ENCODE results near the gene EEIG1. TPM values are rescaled to one million over a fixed set of nuclear protein-coding genes. Genes with fewer than 3 reads are reported as not detected.

The EEIG1 gene
- total and polyA plus RNA-seq, 9 of the 15 experiments (the other 6 are each of a cell fraction or from before 2014, with no cell fraction given), result 0.17 to 16.7 (median 3.6) TPM

DNA sequence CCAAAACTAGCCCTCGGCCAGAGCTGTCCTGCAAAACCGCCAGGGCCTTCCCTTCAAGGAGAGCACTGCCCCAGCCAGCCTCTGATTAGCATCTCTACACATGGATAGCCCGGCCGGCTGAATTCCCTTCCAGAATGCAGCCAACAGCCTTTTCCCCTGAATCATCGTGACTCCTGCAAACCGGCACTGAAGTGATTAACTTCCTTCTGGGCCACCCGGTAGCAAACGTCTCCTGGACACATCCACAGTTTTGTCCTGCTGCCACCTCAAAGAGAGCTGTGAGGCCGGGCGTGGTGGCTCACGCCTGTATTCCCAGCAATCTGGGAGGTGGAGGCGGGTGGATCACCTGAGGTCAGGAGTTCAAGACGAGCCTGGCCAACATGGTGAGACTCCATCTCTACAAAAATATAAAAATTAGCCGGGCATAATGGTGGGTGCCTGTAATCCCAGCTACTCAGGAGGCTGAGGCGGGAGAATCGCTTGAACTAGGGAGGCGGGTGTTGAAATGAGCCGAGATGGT, 21.1 kb upstream of the EEIG1 start (continued):
- TF ChIP-seq, protein P1, sequence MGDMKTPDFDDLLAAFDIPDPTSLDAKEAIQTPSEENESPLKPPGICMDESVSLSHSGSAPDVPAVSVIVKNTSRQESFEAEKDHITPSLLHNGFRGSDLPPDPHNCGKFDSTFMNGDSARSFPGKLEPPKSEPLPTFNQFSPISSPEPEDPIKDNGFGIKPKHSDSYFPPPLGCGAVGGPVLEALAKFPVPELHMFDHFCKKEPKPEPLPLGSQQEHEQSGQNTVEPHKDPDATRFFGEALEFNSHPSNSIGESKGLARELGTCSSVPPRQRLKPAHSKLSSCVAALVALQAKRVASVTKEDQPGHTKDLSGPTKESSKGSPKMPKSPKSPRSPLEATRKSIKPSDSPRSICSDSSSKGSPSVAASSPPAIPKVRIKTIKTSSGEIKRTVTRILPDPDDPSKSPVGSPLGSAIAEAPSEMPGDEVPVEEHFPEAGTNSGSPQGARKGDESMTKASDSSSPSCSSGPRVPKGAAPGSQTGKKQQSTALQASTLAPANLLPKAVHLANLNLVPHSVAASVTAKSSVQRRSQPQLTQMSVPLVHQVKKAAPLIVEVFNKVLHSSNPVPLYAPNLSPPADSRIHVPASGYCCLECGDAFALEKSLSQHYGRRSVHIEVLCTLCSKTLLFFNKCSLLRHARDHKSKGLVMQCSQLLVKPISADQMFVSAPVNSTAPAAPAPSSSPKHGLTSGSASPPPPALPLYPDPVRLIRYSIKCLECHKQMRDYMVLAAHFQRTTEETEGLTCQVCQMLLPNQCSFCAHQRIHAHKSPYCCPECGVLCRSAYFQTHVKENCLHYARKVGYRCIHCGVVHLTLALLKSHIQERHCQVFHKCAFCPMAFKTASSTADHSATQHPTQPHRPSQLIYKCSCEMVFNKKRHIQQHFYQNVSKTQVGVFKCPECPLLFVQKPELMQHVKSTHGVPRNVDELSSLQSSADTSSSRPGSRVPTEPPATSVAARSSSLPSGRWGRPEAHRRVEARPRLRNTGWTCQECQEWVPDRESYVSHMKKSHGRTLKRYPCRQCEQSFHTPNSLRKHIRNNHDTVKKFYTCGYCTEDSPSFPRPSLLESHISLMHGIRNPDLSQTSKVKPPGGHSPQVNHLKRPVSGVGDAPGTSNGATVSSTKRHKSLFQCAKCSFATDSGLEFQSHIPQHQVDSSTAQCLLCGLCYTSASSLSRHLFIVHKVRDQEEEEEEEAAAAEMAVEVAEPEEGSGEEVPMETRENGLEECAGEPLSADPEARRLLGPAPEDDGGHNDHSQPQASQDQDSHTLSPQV (IDR thresholded peaks at IDR 0.05), result peak; percentile 96
- TF ChIP-seq ZNF584 (CRISPR knock-in tag; IDR thresholded peaks at IDR 0.05; ENCODE audit: low read depth), result no peak; the same call in 1 of the 2 replicates
- peak; percentile 37; the same call in 1 of the 2 replicates for TF ChIP-seq ZNF239 (CRISPR knock-in tag; IDR thresholded peaks at IDR 0.05)
- TF ChIP-seq ARID1B (IDR thresholded peaks at IDR 0.05), result peak; percentile 84
- TF ChIP-seq SMAD4 (CRISPR knock-in tag; conservative IDR thresholded peaks at IDR 0.05), result peak; percentile 83
- 0 out of 2 replicates have a peak, but pooled peaks have one; percentile 43 for TF ChIP-seq MEF2D (tag; conservative IDR thresholded peaks at IDR 0.05; ENCODE audit: low read depth)
- TF ChIP-seq NFRKB (IDR thresholded peaks at IDR 0.05; ENCODE audit: low read depth), result peak; percentile 91
- peak; percentile 83 for TF ChIP-seq GABPA (tag; conservative IDR thresholded peaks at IDR 0.05; ENCODE audit: low read depth)
- TF ChIP-seq NR2C2 (CRISPR knock-in tag; IDR thresholded peaks at IDR 0.05), result no peak
- peak; percentile 96 for TF ChIP-seq NR2C2 (tag; IDR thresholded peaks at IDR 0.05)
- TF ChIP-seq ZEB2 (IDR thresholded peaks at IDR 0.05), result 0 out of 2 replicates have a peak, but pooled peaks have one; percentile 12
- TF ChIP-seq, protein P2, sequence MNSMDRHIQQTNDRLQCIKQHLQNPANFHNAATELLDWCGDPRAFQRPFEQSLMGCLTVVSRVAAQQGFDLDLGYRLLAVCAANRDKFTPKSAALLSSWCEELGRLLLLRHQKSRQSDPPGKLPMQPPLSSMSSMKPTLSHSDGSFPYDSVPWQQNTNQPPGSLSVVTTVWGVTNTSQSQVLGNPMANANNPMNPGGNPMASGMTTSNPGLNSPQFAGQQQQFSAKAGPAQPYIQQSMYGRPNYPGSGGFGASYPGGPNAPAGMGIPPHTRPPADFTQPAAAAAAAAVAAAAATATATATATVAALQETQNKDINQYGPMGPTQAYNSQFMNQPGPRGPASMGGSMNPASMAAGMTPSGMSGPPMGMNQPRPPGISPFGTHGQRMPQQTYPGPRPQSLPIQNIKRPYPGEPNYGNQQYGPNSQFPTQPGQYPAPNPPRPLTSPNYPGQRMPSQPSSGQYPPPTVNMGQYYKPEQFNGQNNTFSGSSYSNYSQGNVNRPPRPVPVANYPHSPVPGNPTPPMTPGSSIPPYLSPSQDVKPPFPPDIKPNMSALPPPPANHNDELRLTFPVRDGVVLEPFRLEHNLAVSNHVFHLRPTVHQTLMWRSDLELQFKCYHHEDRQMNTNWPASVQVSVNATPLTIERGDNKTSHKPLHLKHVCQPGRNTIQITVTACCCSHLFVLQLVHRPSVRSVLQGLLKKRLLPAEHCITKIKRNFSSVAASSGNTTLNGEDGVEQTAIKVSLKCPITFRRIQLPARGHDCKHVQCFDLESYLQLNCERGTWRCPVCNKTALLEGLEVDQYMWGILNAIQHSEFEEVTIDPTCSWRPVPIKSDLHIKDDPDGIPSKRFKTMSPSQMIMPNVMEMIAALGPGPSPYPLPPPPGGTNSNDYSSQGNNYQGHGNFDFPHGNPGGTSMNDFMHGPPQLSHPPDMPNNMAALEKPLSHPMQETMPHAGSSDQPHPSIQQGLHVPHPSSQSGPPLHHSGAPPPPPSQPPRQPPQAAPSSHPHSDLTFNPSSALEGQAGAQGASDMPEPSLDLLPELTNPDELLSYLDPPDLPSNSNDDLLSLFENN (IDR thresholded peaks at IDR 0.05; ENCODE audit: low read depth in 2 of 2, low read length in 2 of 2), result no peak
- peak in 1 of 2 experiments; percentile 70; a peak in 1 of 4 replicates for TF ChIP-seq ARNT (IDR thresholded peaks at IDR 0.05)
- no peak for TF ChIP-seq ZNF583 (CRISPR knock-in tag; IDR thresholded peaks at IDR 0.05)
- TF ChIP-seq ZNF316 (IDR thresholded peaks at IDR 0.05), result peak; percentile 98

All from K562 (cell line).